Measurements from ENCODE around the gene EFHD1.

Gene EFHD1

DNA sequence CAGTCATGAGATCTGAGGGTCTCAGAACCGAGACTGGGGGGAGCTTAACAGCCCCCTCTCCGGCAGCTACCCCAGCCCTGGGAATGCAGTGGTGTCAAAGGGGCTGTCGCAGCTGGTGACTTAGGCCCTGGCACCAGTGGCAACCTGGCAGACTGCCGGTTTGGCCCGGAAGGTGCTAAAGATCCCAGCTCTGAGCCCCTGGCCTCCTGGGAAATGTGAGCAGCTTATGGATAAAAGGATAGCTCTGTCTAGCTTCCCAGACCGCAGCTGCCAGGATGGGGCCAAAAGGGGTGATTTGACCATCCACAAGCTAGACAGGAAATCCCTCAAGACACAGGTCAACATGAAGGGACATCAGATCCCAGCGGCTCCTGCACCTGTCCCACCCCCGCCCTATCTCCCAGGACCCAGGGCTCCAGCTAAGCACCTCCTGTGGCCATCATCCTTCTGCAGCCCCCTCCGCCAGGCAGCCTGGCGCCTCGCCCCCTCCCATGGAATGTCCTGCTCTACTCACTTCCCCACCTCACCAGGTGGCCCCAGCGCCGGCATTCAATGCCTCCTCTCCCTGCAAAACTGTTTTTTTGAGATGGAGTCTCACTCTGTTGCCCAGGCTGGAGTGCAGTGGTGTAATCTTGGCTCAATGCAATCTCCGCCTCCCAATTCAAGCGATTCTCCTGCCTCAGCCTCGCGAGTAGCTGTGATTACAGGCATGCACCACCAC lies 33.2 kb upstream of the EFHD1 start:
- Histone ChIP-seq H3K4me3 (ENCODE audit: low read depth in 1 of 2, low read length in 1 of 2) (no peak overlapping the region), H3K9me3 (no peaks in the 10 kb centered on the region), H3K27ac (no peak overlapping the region), H3K36me3 (no peaks in the 10 kb centered on the region), H3K27me3 (peaks cover 8% of the 10 kb centered on the region), H3K4me1 (ENCODE audit: control insufficient read depth in 1 of 2, insufficient read depth in 1 of 2, low read depth in 1 of 2, low read length in 1 of 2) (no peaks in the 10 kb centered on the region)
- TF ChIP-seq, protein P1, sequence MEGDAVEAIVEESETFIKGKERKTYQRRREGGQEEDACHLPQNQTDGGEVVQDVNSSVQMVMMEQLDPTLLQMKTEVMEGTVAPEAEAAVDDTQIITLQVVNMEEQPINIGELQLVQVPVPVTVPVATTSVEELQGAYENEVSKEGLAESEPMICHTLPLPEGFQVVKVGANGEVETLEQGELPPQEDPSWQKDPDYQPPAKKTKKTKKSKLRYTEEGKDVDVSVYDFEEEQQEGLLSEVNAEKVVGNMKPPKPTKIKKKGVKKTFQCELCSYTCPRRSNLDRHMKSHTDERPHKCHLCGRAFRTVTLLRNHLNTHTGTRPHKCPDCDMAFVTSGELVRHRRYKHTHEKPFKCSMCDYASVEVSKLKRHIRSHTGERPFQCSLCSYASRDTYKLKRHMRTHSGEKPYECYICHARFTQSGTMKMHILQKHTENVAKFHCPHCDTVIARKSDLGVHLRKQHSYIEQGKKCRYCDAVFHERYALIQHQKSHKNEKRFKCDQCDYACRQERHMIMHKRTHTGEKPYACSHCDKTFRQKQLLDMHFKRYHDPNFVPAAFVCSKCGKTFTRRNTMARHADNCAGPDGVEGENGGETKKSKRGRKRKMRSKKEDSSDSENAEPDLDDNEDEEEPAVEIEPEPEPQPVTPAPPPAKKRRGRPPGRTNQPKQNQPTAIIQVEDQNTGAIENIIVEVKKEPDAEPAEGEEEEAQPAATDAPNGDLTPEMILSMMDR (IDR thresholded peaks at IDR 0.05), result no peak

DNA sequence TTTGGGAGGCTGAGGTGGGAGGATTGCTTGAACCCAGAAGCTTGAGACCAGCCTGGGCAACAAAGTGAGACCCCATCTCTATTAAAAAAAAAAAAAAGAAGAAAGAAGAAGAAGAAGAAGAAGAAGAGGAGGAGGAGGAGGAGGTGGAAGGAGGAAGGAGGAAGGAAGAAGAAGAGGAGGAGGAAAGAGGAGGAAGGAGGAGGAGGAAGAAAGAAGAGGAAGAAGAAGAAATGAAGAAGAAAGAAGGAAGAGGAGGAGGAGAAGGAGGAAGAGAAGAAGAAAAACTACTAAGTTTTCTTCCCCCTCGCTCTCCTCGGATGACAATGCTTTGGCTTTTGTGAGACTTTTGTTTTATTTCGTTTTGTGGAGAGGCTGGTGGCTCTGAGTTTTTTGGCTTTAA lies 30.1 kb upstream of the EFHD1 start:
- peaks cover 10 to 11% of the 10 kb centered on the region in 2 experiments for H3K4me1 ChIP-seq (ENCODE audit: control insufficient read depth in 1 of 2, insufficient read depth in 1 of 2, low read depth in 1 of 2, low read length in 1 of 2)
- no peak overlapping the region for H3K27ac ChIP-seq
- no peaks in the 10 kb centered on the region for H3K9me3 ChIP-seq
- no peak overlapping the region for H3K4me3 ChIP-seq (ENCODE audit: low read depth in 1 of 2, low read length in 1 of 2)
- H3K36me3 ChIP-seq, result no peaks in the 10 kb centered on the region
- H3K27me3 ChIP-seq, result peaks cover 13% of the 10 kb centered on the region
- TF ChIP-seq, protein P1 (IDR thresholded peaks at IDR 0.05), result no peak

DNA sequence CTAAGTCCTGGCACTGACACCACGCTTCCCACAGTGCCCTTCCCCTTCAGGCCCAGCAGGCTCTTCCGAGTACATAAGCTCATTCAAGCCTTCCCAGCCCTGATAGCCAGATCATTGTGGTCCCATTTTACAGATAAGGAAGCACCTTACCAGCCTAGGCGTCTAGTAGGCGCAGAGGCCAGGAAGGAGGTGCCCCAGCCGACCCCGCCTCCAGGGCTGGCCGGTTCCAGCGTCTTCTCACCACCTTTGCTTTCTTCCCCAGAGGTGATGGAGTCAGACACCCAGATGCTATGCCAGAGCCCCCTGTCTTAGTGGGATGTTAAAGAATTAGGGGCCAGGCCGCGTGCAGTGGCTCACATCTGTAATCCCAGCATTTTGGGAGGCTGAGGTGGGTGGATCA lies 28.9 kb upstream of the EFHD1 start:
- Histone ChIP-seq H3K27ac (no peak overlapping the region), H3K9me3 (no peaks in the 10 kb centered on the region), H3K4me1 (ENCODE audit: control insufficient read depth in 1 of 2, insufficient read depth in 1 of 2, low read depth in 1 of 2, low read length in 1 of 2) (peaks cover 10 to 11% of the 10 kb centered on the region in 2 experiments), H3K36me3 (no peaks in the 10 kb centered on the region), H3K4me3 (ENCODE audit: low read depth in 1 of 2, low read length in 1 of 2) (no peak overlapping the region), H3K27me3 (peaks cover 13% of the 10 kb centered on the region)
- TF ChIP-seq, protein P1 (IDR thresholded peaks at IDR 0.05), result no peak

DNA sequence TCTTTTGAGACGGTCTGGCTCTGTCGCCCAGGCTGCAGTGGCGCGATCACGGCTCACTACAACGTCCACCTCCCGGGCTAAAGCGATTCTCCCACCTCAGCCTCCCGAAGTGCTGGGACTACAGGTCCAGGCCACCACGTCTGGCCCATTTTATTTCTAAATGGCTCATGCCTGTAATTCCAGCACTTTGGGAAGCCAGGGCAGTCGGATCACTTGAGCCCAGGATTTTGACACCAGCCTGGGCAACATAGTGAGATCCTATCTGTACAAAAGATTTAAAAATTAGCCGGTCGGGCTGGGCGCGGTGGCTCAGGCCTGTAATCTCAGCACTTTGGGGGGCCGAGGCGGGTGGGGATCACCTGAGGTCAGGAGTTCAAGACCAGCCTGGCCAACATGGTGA lies 26.4 kb upstream of the EFHD1 start:
- H3K36me3 ChIP-seq, result no peaks in the 10 kb centered on the region
- no peak overlapping the region for H3K4me3 ChIP-seq (ENCODE audit: low read depth in 1 of 2, low read length in 1 of 2)
- H3K27ac ChIP-seq, result no peak overlapping the region
- H3K9me3 ChIP-seq, result no peaks in the 10 kb centered on the region
- H3K27me3 ChIP-seq, result peaks cover 13% of the 10 kb centered on the region
- H3K4me1 ChIP-seq (ENCODE audit: control insufficient read depth in 1 of 2, insufficient read depth in 1 of 2, low read depth in 1 of 2, low read length in 1 of 2), result peaks cover 10 to 11% of the 10 kb centered on the region in 2 experiments
- TF ChIP-seq, protein P1 (IDR thresholded peaks at IDR 0.05), result no peak

DNA sequence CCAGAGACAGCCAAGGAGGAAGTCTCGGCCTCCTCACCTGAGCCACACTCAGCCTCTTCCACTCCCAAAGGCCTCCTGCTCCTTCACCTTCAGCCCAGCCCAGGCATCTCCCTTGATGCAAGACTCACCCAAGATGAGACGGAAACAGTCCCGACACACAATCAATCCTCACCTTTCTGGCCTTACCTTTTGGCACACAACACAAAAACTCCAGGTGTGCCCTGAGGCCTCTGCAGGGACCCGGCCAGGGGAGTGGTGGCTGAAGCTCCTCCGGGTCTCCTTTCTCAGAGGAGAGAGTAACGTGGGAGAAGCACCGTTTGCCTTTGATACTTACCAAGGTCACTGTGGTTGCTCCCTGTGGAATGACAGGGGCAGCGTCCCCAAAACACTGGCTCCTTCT lies 23.8 kb upstream of the EFHD1 start:
- H3K36me3 ChIP-seq, result no peaks in the 10 kb centered on the region
- H3K9me3 ChIP-seq, result no peaks in the 10 kb centered on the region
- no peak overlapping the region for H3K27ac ChIP-seq
- H3K4me3 ChIP-seq (ENCODE audit: low read depth in 1 of 2, low read length in 1 of 2), result no peak overlapping the region
- H3K4me1 ChIP-seq (ENCODE audit: control insufficient read depth in 1 of 2, insufficient read depth in 1 of 2, low read depth in 1 of 2, low read length in 1 of 2), result peaks cover 10 to 11% of the 10 kb centered on the region in 2 experiments
- peaks cover 5% of the 10 kb centered on the region for H3K27me3 ChIP-seq
- TF ChIP-seq, protein P1 (IDR thresholded peaks at IDR 0.05), result no peak
